ES-I3 (cell line): ENCODE data around the gene LPAR5.
A peak's percentile ranks its signal among the peaks of the same experiment; 100 is the strongest.

Experiments
- H3K36me3 ChIP-seq: 2 replicates; pipeline ENCODE4 v1.6.1; 2013; ENCODE audit warnings: mild to moderate bottlenecking, low read length, control low read depth, moderate library complexity; ENCODE audit not compliant: insufficient read depth
- H3K4me1 ChIP-seq: 2 replicates; pipeline ENCODE4 v1.6.1; 2013; ENCODE audit warnings: mild to moderate bottlenecking, control low read depth, low read length; ENCODE audit not compliant: insufficient read depth
- H3K9ac ChIP-seq: 2 replicates; pipeline ENCODE4 v1.6.1; 2013; ENCODE audit warnings: low read depth, mild to moderate bottlenecking, low read length, moderate library complexity
- H3K9me3 ChIP-seq: 2 replicates; pipeline ENCODE4 v1.6.1; 2013; ENCODE audit warnings: mild to moderate bottlenecking, low read length, moderate library complexity; ENCODE audit not compliant: control insufficient read depth, insufficient read depth

Gene LPAR5

DNA sequence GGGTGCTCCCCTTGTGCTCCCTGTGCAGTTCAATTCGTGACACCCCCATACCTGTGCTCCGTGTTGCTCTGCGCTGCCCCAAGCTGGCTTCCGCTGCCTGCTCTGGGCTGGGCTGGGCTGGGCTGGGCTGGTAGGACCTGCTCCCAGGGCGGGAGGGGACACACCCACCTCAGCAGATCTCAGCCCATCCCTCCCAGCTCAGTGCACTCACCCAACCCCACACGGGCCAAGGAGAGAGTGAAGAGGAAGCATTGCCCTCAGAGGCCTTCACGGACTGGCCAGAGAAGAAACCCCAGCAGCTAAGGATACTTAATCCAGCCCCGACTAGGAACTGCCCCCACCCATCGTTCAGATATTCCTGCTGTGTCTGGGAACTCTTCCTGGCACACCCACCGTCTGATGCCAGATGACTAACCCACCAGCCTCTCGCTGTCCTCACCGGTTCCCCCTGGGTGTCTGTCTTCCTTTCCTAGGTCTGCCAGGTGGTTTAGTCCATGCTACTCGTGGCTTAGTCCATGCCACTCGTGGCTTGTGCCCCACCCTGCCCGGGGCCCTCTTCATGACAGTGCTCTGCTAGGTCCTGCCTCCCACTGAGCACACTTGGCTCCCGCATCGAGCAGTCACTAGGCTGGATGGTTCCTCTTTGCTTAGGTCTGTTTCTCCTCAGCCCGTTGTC lies at the start of gene LPAR5:
Gene LPAR5, minus strand, starts transcription at position 104 of the 676 bp plus-strand sequence. CDS start 14,711 bp downstream, outside the sequence.
- Histone ChIP-seq H3K4me1 (peaks cover 5% of the 10 kb centered on the region; the same call in 1 of the 2 replicates), H3K9ac (peak within 1 kb of the TSS; percentile 11; the same call in 1 of the 2 replicates), H3K36me3 (no peaks in the 10 kb centered on the region), H3K9me3 (no peaks in the 10 kb centered on the region)

DNA sequence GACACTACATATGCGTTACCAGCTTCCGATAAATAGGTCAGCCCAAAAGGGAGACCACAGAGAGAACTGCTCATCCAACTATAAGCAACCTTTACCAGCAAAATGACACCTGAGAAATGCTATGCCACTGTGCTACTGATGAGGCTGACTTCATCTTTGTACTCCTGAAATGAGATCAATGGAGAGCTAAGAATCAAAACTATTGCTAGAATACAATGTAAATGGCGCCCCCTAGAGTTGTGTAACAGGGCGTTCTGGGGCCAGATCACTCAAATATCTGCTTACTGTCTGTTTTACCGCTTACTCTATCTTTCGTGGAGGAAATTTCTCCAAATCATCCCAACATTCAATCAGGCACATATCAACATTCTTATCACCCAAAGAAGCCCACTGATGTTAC lies 48.9 kb upstream of the LPAR5 start:
- Histone ChIP-seq H3K9me3 (no peaks in the 10 kb centered on the region), H3K9ac (no peak overlapping the region), H3K36me3 (no peaks in the 10 kb centered on the region), H3K4me1 (no peaks in the 10 kb centered on the region)

DNA sequence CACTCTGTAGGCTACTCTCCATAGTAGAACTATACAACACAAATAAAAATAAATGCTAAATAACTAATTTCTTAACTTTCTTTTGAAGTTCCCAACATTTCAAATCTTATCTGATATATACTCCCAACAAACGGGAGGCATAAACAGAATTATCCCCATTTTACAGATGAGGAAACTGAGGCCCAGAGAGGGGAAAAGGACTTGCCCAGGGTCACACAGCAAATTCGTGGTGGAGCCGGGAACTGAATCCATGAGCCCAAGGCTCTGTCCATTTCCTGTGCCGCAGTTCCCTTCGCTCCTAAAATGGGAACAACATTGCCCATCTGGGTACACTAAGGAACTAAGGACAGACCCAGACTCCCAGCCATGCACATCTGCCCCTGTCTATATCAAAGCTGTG lies 41.2 kb upstream of the LPAR5 start:
- Histone ChIP-seq H3K9me3 (no peaks in the 10 kb centered on the region), H3K4me1 (no peaks in the 10 kb centered on the region), H3K9ac (no peak overlapping the region), H3K36me3 (peaks cover 36% of the 10 kb centered on the region)

DNA sequence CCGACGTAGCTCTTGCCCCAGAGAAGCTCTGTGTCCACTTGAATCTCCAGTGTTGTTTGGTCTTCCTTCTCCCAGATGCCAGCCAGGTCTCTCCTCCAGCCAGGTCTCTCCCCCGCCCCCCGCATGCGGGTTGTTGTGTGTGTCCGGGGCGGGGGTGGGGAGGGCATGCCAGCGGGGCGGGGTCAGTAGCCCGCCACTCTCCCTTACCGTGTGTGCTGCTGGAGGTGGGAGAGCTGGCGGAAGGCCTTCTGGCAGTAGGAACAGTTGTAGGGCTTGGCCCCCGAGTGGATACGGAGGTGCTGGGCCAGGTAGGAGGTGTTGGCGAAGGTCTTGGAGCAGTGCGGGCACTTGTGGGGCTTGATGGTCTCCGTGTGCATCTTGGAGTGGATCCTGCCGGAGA lies 36.4 kb upstream of the LPAR5 start:
- H3K4me1 ChIP-seq = no peaks in the 10 kb centered on the region
- no peak overlapping the region for H3K9ac ChIP-seq
- H3K9me3 ChIP-seq = no peaks in the 10 kb centered on the region
- peaks cover 43% of the 10 kb centered on the region for H3K36me3 ChIP-seq

DNA sequence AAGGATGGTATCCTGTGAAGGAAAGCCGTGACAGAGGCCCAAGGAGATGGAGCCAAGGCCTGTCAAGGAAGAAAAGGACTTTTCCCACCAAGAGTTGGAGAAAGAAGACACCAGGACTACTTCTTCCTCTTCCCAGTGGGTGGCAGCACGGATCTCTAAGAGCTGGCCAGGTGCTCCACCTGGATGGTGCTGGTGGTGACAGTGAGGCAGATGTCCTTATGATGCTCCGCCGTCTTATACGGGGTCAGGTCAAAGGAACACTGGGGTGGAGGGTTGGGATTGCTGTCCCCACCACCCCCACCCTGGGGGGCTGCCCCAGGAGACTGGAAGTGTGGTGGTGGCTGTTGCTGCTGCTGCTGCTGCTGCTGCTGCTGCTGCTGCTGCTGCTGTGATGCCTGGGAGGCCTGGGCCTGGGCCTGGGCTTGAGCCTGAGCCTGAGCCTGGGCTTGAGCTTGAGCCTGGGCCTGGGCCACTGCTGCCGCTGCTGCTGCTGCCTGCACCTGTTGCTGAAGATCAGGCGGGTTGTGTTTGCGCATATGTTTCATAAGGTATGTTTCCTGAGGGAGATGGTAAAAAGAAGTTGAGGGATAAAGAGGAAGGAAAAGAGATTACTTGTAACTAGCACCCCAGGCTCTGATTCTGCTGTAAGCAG lies 31.9 kb upstream of the LPAR5 start:
- H3K36me3 ChIP-seq = peaks cover 25% of the 10 kb centered on the region
- no peaks in the 10 kb centered on the region for H3K9me3 ChIP-seq
- no peak overlapping the region for H3K9ac ChIP-seq
- H3K4me1 ChIP-seq = no peaks in the 10 kb centered on the region

DNA sequence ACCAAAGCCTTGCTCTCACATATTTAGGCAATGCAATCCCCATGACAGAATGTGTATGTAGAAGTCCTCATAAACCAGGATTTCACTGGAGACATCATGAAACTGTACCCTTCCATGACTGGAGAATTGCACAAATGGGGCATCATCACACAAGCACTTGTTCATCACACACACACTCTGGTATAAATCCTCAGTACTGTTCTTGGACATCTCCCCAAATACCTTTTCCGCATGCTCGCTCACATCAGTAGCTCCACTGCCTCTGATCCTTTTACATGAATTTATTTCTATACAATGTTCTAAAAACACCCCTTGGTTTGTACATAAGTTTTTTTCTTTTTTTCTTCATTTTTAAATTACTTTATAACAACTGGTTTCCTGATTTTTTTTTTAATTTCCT lies 30.5 kb upstream of the LPAR5 start:
- Histone ChIP-seq H3K4me1 (no peaks in the 10 kb centered on the region), H3K9me3 (no peaks in the 10 kb centered on the region), H3K36me3 (peaks cover 17% of the 10 kb centered on the region), H3K9ac (no peak overlapping the region)

DNA sequence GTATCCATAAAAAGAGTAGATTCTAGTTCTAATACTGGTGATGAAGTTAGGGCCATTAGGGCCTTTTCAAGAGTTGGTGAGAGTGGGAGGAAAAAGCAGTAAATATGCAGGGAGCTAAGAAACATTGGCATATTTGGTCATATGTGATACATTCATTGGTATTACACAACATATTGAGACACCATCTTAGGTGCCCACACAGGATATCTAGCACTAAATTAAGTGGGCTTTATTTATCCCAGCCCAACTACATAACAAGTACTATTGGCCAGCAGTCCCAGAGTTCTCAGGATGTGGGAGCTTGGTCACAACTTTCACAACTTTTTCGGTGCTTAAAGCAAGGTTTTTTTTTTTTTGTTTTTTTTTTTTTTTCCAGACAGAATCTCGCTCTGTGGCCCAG lies 29.1 kb upstream of the LPAR5 start:
- H3K4me1 ChIP-seq = no peaks in the 10 kb centered on the region
- no peaks in the 10 kb centered on the region for H3K9me3 ChIP-seq
- H3K9ac ChIP-seq = no peak overlapping the region
- peaks cover 7% of the 10 kb centered on the region for H3K36me3 ChIP-seq

DNA sequence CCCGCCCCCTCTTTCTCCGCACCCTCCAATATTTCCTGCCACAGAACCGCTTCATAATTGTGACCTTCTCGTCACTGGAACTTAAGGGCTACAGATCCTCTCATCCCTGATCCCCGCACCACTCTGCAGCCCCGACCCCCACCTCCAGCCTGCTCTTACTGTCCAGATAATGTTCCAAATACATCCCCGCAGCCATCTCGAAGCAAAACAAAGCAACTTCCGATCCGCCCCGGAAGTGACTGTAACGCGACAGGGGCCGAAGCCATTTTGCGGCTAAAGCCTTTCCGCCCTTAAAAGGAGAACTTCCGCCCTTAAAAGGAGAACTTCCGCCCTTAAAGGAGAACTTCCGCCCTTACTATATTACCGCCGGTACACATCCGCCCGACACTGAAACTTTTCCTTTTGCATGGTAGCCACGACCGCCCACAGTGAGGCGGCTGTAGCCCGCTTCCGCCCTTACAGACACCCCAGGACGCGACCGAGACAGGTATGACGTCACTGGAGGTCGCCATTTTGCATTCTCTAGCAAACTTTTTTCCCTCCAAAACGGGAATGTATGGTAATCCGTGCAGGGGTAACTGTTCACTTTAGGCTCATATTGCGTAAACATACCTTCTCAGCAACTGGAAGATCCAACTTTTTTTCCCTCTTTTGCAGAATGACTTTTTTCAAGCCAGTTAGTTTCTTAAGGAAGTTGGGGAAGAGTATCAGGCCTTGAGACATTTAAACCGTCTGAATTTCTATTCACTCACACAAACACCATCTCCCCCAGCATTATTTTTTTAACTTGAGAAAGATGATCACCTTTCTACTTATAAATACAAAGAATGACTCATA lies 27.4 kb upstream of the LPAR5 start, which contains the start of gene ING4:
Gene ING4, minus strand, starts transcription at position 214 of the 837 bp plus-strand sequence. Its CDS starts 18 bp downstream, at position 196.
- Histone ChIP-seq H3K9me3 (no peaks in the 10 kb centered on the region), H3K9ac (peak within 1 kb of the TSS; percentile 65), H3K36me3 (no peaks in the 10 kb centered on the region; the same call in 1 of the 2 replicates), H3K4me1 (no peaks in the 10 kb centered on the region)

DNA sequence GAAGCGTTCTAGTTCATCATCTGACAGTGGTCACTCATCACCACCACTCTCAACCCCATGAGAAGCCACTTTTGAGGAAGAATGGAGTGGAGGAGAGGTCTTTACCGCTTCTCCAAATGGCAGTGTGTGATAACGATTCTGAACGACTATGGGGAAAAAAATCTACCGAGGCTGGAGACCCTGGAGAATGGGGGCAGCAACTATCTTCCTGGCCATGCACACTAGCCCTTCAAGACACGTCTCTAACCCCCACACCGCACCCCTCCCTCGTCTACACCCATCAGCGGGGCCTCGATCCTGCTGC lies 26.8 kb upstream of the LPAR5 start:
- Histone ChIP-seq H3K9me3 (no peaks in the 10 kb centered on the region), H3K9ac (peak overlapping the region; percentile 65), H3K36me3 (no peaks in the 10 kb centered on the region; the same call in 1 of the 2 replicates), H3K4me1 (no peaks in the 10 kb centered on the region)

DNA sequence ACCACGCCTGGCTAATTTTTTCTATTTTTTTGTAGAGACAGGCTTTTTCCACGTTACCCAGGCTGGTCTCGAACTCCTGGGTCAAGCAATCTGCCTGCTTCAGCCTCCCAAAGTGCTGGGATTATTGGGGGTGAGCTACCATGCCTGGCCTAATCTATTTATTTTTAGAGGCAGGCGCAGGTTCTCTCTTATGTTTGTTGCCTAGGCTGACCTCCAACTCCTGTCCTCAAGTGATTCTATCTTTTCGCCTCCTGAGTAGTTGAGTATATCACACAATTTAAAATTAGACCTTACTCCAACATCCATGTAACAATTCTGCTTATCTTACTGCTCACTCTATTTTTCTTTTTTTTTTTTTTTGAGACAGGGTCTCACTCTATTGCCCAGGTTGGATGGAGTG lies 18.2 kb upstream of the LPAR5 start:
- H3K36me3 ChIP-seq = no peaks in the 10 kb centered on the region; the same call in 1 of the 2 replicates

DNA sequence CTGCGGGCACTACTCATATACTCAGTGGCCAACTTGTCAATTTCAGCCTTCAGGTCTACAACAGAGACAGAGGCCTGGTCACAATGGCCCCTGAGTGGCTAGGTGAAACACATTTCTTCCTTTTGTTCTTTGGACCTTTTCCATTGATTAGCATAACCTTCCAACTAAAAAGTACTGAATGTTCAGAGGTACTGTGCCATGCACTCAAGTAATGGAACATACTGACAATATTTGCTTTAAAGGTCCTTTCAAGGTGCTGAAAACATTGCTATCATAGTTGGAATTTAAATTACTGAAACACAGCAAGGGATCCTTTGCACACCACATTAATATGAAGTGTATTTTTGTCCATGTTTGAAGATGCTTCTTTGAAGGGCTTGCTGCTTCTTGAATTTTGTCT lies 17.6 kb upstream of the LPAR5 start:
- Histone ChIP-seq H3K9ac (no peak overlapping the region), H3K4me1 (no peaks in the 10 kb centered on the region), H3K9me3 (no peaks in the 10 kb centered on the region), H3K36me3 (no peaks in the 10 kb centered on the region; the same call in 1 of the 2 replicates)

More for the DNA sequence above, 18.2 kb upstream of the LPAR5 start:
- no peak overlapping the region for H3K9ac ChIP-seq
- H3K4me1 ChIP-seq = no peaks in the 10 kb centered on the region
- no peaks in the 10 kb centered on the region for H3K9me3 ChIP-seq

DNA sequence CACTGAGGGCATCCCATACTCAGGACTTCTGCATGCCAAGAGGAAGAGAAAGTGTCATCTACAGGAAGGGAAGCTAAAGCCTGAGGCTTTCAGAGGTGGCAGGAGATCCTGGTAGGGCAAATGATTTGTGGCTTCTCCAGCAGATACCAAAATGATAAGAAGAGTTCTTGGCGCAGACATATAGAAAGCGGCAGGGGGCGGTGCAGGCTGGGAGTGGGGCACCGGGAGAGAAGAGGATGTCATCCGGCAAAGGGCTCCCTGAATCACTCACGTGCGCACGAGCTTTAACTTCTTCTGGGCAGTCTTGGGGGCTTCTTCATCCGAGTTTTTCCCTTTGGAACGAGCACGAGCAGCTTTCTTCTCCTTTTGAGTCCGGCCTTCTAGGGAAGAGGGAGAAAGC lies 16.6 kb upstream of the LPAR5 start:
- H3K36me3 ChIP-seq = no peaks in the 10 kb centered on the region; the same call in 1 of the 2 replicates
- H3K4me1 ChIP-seq = no peaks in the 10 kb centered on the region
- no peak overlapping the region for H3K9ac ChIP-seq
- no peaks in the 10 kb centered on the region for H3K9me3 ChIP-seq

DNA sequence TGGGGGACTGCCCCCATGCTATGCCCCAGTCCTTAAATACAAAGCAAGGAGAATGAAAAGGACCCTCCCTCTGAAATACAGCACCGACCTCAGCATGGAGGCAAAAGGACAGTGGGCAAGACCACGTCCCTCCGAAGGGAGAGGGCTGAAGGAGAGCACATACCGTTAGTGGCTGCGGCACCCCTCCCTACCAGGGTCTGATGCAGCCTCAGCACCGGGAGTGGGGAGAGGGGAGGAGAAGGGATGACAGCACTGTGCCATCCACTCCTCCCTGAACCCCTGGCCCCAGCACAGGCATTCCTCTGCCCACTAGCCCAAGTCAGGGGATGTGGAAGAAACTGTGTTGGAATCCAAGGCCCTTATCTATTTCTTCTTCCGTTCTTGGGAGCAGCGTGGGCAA lies 15.1 kb upstream of the LPAR5 start:
- Histone ChIP-seq H3K9me3 (no peaks in the 10 kb centered on the region), H3K4me1 (no peaks in the 10 kb centered on the region), H3K9ac (no peak overlapping the region), H3K36me3 (no peaks in the 10 kb centered on the region; the same call in 1 of the 2 replicates)

DNA sequence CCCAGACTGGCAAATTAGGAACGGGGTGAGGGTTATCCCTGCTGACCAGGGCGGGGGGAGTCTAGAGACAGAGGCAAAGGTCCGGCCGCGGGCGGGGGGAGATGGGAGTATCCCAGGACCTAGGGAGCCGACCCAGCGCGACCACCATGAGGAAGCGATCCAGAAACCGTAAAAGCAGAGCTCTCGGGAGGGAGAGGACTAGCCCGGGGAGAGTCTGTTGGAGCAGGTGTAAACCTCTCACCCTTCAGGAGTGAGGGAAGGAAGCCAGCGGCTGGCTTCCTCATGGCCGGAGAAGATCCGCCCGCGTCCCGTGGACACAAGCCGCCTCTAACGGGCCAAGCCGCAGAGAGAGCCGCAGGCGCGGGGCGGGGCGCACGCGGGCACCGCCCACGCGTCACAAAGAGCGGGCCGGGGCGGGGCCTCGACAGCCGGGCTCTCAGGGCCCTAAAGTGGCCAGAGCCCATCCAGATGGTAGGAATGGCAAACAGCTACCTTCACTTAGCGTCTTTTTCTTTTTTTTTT lies 11.4 kb upstream of the LPAR5 start, which contains the start of gene ACRBP:
Gene ACRBP, minus strand, starts transcription at position 350 of the 522 bp plus-strand sequence. Its CDS starts 66 bp downstream, at position 284.
- peak within 1 kb of the TSS; percentile 65 for H3K9ac ChIP-seq
- H3K9me3 ChIP-seq = no peaks in the 10 kb centered on the region
- H3K36me3 ChIP-seq = no peaks in the 10 kb centered on the region; the same call in 1 of the 2 replicates
- H3K4me1 ChIP-seq = no peaks in the 10 kb centered on the region
